ENCODE results near the gene RBM41. TPM values are rescaled to one million over a fixed set of nuclear protein-coding genes. Genes with fewer than 3 reads are reported as not detected.
"Not testable (repeated sequence)": the region's sequence is repeated elsewhere in the genome, so short reads cannot be mapped to it uniquely, and the experiment has no call there.

RBM41 gene
- total RNA-seq (10 to 100 TPM in 8 of 9 donors, 1 to 10 TPM in 1; 9.1 to 41.8 (median 15.9) TPM), polyA plus RNA-seq (1 to 10 TPM; 4.2 to 7.8 (median 6.7) TPM)
- long read RNA-seq, donor 1, partial matches to known transcripts, result 0 of 1 reads
- long read RNA-seq, donor 1, other reads (novel, unspliced or antisense), result 0 of 1 reads
- long read RNA-seq, donor 2, result 0 reads
- long read RNA-seq, donor 3, partial matches to known transcripts, result 0 of 1 reads
- long read RNA-seq, donor 3, other reads (novel, unspliced or antisense), result 0 of 1 reads
- long read RNA-seq, donor 4, partial matches to known transcripts, result 1 of 5 reads
- long read RNA-seq, donor 4, other reads (novel, unspliced or antisense), result 2 of 5 reads
- long read RNA-seq, donor 5, partial matches to known transcripts, result 1 of 4 reads
- long read RNA-seq, donor 5, other reads (novel, unspliced or antisense), result 3 of 4 reads
- long read RNA-seq, donor 6, partial matches to known transcripts, result 0 of 7 reads
- long read RNA-seq, donor 6, other reads (novel, unspliced or antisense), result 2 of 7 reads
- long read RNA-seq, donor 7, result 0 reads
- long read RNA-seq, donor 8, partial matches to known transcripts, result 0 of 1 reads
- long read RNA-seq, donor 8, other reads (novel, unspliced or antisense), result 0 of 1 reads
- long read RNA-seq, donor 9, partial matches to known transcripts, result 0 of 1 reads
- long read RNA-seq, donor 9, other reads (novel, unspliced or antisense), result 0 of 1 reads
- long read RNA-seq, donor 10, result 0 reads

- peaks cover 7% of the 10 kb centered on the region for H3K27me3 ChIP-seq
- DNase-seq, result peak; percentile 66 to 88 (median 80)
- intact Hi-C loops (cut with DNase I), result no loop called here
- peaks cover 0 to 11% of the 10 kb centered on the region in 2 donors for H3K36me3 ChIP-seq (replicated peaks in 1 of 2)
- TF ChIP-seq CTCF (IDR thresholded peaks at IDR 0.05) (no peak), POLR2A (IDR thresholded peaks at IDR 0.05) (no peak)
- 1 to 29% (median 15%) methylated on average over 8 to 37 of the region's 37 CpGs for WGBS, 4 donors
- peak within 1 kb of the TSS in 2 of 4 donors; percentile 35 to 51 for H3K4me3 ChIP-seq
- H3K9me3 ChIP-seq (replicated peaks in 1 of 3), result no peaks in the 10 kb centered on the region
- H3K27ac ChIP-seq, result peak within 1 kb of the TSS in 2 of 5 donors; percentile 59 to 69
- H3K4me1 ChIP-seq (replicated peaks in 1 of 2), result peaks cover 0 to 6% of the 10 kb centered on the region in 2 donors
These were observed at the start of gene RBM41 for GRCh38 chrX:107118322-107119147. Gene RBM41, minus strand, starts transcription at chrX:107118822. Its CDS starts 49 bp downstream, at chrX:107118773.

GRCh38 chrX:107168257-107168656 is 49.6 kb upstream of the RBM41 start:
- TF ChIP-seq POLR2A (IDR thresholded peaks at IDR 0.05) (no peak), CTCF (IDR thresholded peaks at IDR 0.05) (no peak)
- H3K4me1 ChIP-seq (replicated peaks in 1 of 2), result no peaks in the 10 kb centered on the region
- H3K27ac ChIP-seq, result no peak overlapping the region
- intact Hi-C loops (cut with DNase I), result no loop called here
- no peaks in the 10 kb centered on the region for H3K9me3 ChIP-seq (replicated peaks in 1 of 3)
- no peaks in the 10 kb centered on the region for H3K27me3 ChIP-seq
- DNase-seq, result no peak
- no peak overlapping the region for H3K4me3 ChIP-seq
- no peaks in the 10 kb centered on the region for H3K36me3 ChIP-seq (replicated peaks in 1 of 2)

GRCh38 chrX:107167163-107167921 is 48.7 kb upstream of the RBM41 start:
- TF ChIP-seq POLR2A (IDR thresholded peaks at IDR 0.05), result no peak
- no peak for TF ChIP-seq CTCF (IDR thresholded peaks at IDR 0.05)
- Histone ChIP-seq H3K36me3 (replicated peaks in 1 of 2) (no peaks in the 10 kb centered on the region), H3K9me3 (replicated peaks in 1 of 3) (no peaks in the 10 kb centered on the region), H3K4me1 (replicated peaks in 1 of 2) (no peaks in the 10 kb centered on the region), H3K27ac (no peak overlapping the region), H3K27me3 (no peaks in the 10 kb centered on the region), H3K4me3 (no peak overlapping the region)
- DNase-seq, result no peak
- intact Hi-C loops (cut with DNase I), result no loop called here
- 75 to 97% (median 88%) methylated on average over 3 of the region's 3 CpGs for WGBS, 4 donors

- WGBS, 4 donors, result 78 to 100% (median 96%) methylated on average over 1 to 4 of the region's 4 CpGs
- not testable (repeated sequence) for H3K9me3 ChIP-seq (replicated peaks in 1 of 3); H3K27me3 ChIP-seq
These were observed 39.0 kb upstream of the RBM41 start for GRCh38 chrX:107157618-107158017.

GRCh38 chrX:107155621-107156430 is 37.2 kb upstream of the RBM41 start:
- 15 to 56% (median 39%) methylated on average over 5 to 25 of the region's 32 CpGs for WGBS, 4 donors
- H3K4me1 ChIP-seq (replicated peaks in 1 of 2); H3K36me3 ChIP-seq (replicated peaks in 1 of 2); H3K9me3 ChIP-seq (replicated peaks in 1 of 3); H3K27me3 ChIP-seq; H3K4me3 ChIP-seq; intact Hi-C loops (cut with DNase I); DNase-seq; H3K27ac ChIP-seq: not testable (repeated sequence)

More at GRCh38 chrX:107157618-107158017, 39.0 kb upstream of the RBM41 start:
- H3K4me1 ChIP-seq (replicated peaks in 1 of 2); intact Hi-C loops (cut with DNase I); H3K27ac ChIP-seq; H3K36me3 ChIP-seq (replicated peaks in 1 of 2); DNase-seq; H3K4me3 ChIP-seq: not testable (repeated sequence)

All from adrenal gland (tissue), 19 donors.